ENCODE measurements around the gene TFRC. TPM values are rescaled to one million over a fixed set of nuclear protein-coding genes. Genes with fewer than 3 reads are reported as not detected.

Gene TFRC
- total RNA-seq, 1 donor from 2014 or later = 106 TPM

- TF ChIP-seq CTCF (IDR thresholded peaks at IDR 0.05; ENCODE audit: insufficient read depth, low read length, severe bottlenecking) = no peak
- no peak overlapping the region for H3K4me3 ChIP-seq (ENCODE audit: low read depth, low read length)
- no peaks in the 10 kb centered on the region for H3K27me3 ChIP-seq (ENCODE audit: control insufficient read depth, insufficient read depth, low read length)
- DNase-seq (ENCODE audit: low read depth) (no peak), FAIRE-seq (no peak)
- H3K36me3 ChIP-seq (ENCODE audit: control insufficient read depth, insufficient read depth, low read length) = peaks cover 15% of the 10 kb centered on the region
Observed at GRCh38 chr3:196048922-196049598, 32.8 kb downstream of the TFRC start.

- DNase-seq (ENCODE audit: low read depth) = no peak
- no peak for FAIRE-seq
- Histone ChIP-seq H3K27me3 (ENCODE audit: control insufficient read depth, insufficient read depth, low read length) (no peaks in the 10 kb centered on the region), H3K36me3 (ENCODE audit: control insufficient read depth, insufficient read depth, low read length) (peaks cover 9% of the 10 kb centered on the region), H3K4me3 (ENCODE audit: low read depth, low read length) (no peak overlapping the region)
- no peak for TF ChIP-seq CTCF (IDR thresholded peaks at IDR 0.05; ENCODE audit: insufficient read depth, low read length, severe bottlenecking)
Observed at GRCh38 chr3:196047391-196048030, 34.4 kb downstream of the TFRC start.

GRCh38 chr3:196044513-196044912 is 37.4 kb downstream of the TFRC start:
- DNase-seq (ENCODE audit: low read depth) = no peak
- no peak for FAIRE-seq

GRCh38 chr3:196042673-196043072 is 39.2 kb downstream of the TFRC start:
- Histone ChIP-seq H3K36me3 (ENCODE audit: control insufficient read depth, insufficient read depth, low read length) (no peaks in the 10 kb centered on the region), H3K27me3 (ENCODE audit: control insufficient read depth, insufficient read depth, low read length) (no peaks in the 10 kb centered on the region), H3K4me3 (ENCODE audit: low read depth, low read length) (no peak overlapping the region)
- no peak for FAIRE-seq
- TF ChIP-seq CTCF (IDR thresholded peaks at IDR 0.05; ENCODE audit: insufficient read depth, low read length, severe bottlenecking) = no peak
- DNase-seq (ENCODE audit: low read depth) = no peak

More at GRCh38 chr3:196044513-196044912, 37.4 kb downstream of the TFRC start:
- no peak for TF ChIP-seq CTCF (IDR thresholded peaks at IDR 0.05; ENCODE audit: insufficient read depth, low read length, severe bottlenecking)
- no peak overlapping the region for H3K4me3 ChIP-seq (ENCODE audit: low read depth, low read length)
- no peaks in the 10 kb centered on the region for H3K27me3 ChIP-seq (ENCODE audit: control insufficient read depth, insufficient read depth, low read length)
- no peaks in the 10 kb centered on the region for H3K36me3 ChIP-seq (ENCODE audit: control insufficient read depth, insufficient read depth, low read length)

- H3K36me3 ChIP-seq (ENCODE audit: control insufficient read depth, insufficient read depth, low read length) = no peaks in the 10 kb centered on the region
- TF ChIP-seq CTCF (IDR thresholded peaks at IDR 0.05; ENCODE audit: insufficient read depth, low read length, severe bottlenecking) = no peak
- no peak for DNase-seq (ENCODE audit: low read depth)
- no peaks in the 10 kb centered on the region for H3K27me3 ChIP-seq (ENCODE audit: control insufficient read depth, insufficient read depth, low read length)
- no peak overlapping the region for H3K4me3 ChIP-seq (ENCODE audit: low read depth, low read length)
- no peak for FAIRE-seq
Observed at GRCh38 chr3:196039359-196039758, 42.5 kb downstream of the TFRC start.
